Activated CD8-positive, alpha-beta T cell treated with anti-CD3 and anti-CD28 coated beads, Interleukin-2, amount 10 ng/mL, durations not matched to agents 7 days and 5 days (primary cell): ENCODE results near the gene GSPT2. TPM values are rescaled to one million over a fixed set of nuclear protein-coding genes. Genes with fewer than 3 reads are reported as not detected.
"Not testable (repeated sequence)": the region's sequence is repeated elsewhere in the genome, so short reads cannot be mapped to it uniquely, and the experiment has no call there.

Experiments
- ATAC-seq: fragments of 150-1000 bp; cut with Tn5 transposase; one replicate; pipeline ENCODE4 v1.10.0; 2021; ENCODE audit warnings: moderate library complexity
- CTCF ChIA-PET: fragments of 350-600 bp; sonication (Branson Sonifier 250); formaldehyde crosslinking; loops from one replicate; lab custom pipeline; 2021; ENCODE audit warnings: antibody characterized with exemption; lab: Charles Lee
- POLR2A ChIA-PET: fragments of 350-600 bp; sonication (Branson Sonifier 250); formaldehyde crosslinking; loops from one replicate; lab custom pipeline; 2021; ENCODE audit warnings: antibody characterized with exemption; lab: Charles Lee
- DNase-seq: peaks from one replicate; pipeline ENCODE4 v3.0.0-alpha.2; 2020
- H3K27ac Mint-ChIP-seq: one replicate; pipeline ENCODE4 v1.8.0; 2021; ENCODE audit warnings: mild to moderate bottlenecking, mixed read lengths
- H3K27me3 Mint-ChIP-seq: one replicate; pipeline ENCODE4 v1.8.0; 2021; ENCODE audit warnings: low read depth, mixed read lengths
- H3K36me3 Mint-ChIP-seq: one replicate; pipeline ENCODE4 v1.8.0; 2021; ENCODE audit warnings: low read depth, mixed read lengths
- H3K4me1 Mint-ChIP-seq: one replicate; pipeline ENCODE4 v1.8.0; 2021; ENCODE audit warnings: low read depth, mixed read lengths
- H3K4me3 Mint-ChIP-seq: one replicate; pipeline ENCODE4 v1.8.0; 2021; ENCODE audit warnings: mild to moderate bottlenecking, mixed read lengths
- H3K9me3 Mint-ChIP-seq: one replicate; pipeline ENCODE4 v1.8.0; 2022; ENCODE audit warnings: mixed read lengths; ENCODE audit not compliant: insufficient read depth
- total RNA-seq, 2 experiments: library from RNA; stranded (reverse); gene quantifications; one replicate each; pipeline ENCODE4 v1.2.3, GENCODE V29; 2021

GSPT2 gene
- total RNA-seq = 10 to 100 TPM; 11.9 to 13.3 TPM

GRCh38 chrX:51743179-51743957, at the start of gene GSPT2:
TSS of gene GSPT2 (plus strand) at chrX:51743442. CDS start at chrX:51743627, 185 bp downstream.
- ChIA-PET CTCF (no interaction called here), POLR2A (no interaction called here)
- Mint-ChIP-seq H3K27ac (peak within 1 kb of the TSS; percentile 90), H3K27me3 (no peaks in the 10 kb centered on the region), H3K36me3 (peaks cover 35% of the 10 kb centered on the region), H3K9me3 (peaks cover 6% of the 10 kb centered on the region), H3K4me1 (peaks cover 23% of the 10 kb centered on the region), H3K4me3 (peak within 1 kb of the TSS; percentile 87)
- ATAC-seq = peak; percentile 94
- DNase-seq = peak; percentile 80

- Mint-ChIP-seq H3K9me3 (no peaks in the 10 kb centered on the region), H3K36me3 (no peaks in the 10 kb centered on the region), H3K27ac (no peak overlapping the region), H3K4me3 (no peak overlapping the region), H3K4me1 (no peaks in the 10 kb centered on the region), H3K27me3 (peaks cover 2% of the 10 kb centered on the region)
- ChIA-PET POLR2A (no interaction called here), CTCF (no interaction called here)
- no peak for DNase-seq
- no peak for ATAC-seq
Observed at GRCh38 chrX:51694254-51694653, 49.0 kb upstream of the GSPT2 start.

GRCh38 chrX:51697397-51697796, 45.8 kb upstream of the GSPT2 start:
- CTCF ChIA-PET = no interaction called here
- POLR2A ChIA-PET = no interaction called here
- Mint-ChIP-seq H3K27me3 (peaks cover 2% of the 10 kb centered on the region), H3K9me3 (no peaks in the 10 kb centered on the region), H3K27ac (no peak overlapping the region), H3K4me1 (no peaks in the 10 kb centered on the region), H3K36me3 (no peaks in the 10 kb centered on the region), H3K4me3 (no peak overlapping the region)
- DNase-seq = no peak
- ATAC-seq = no peak

- CTCF ChIA-PET, H3K9me3 Mint-ChIP-seq, H3K27ac Mint-ChIP-seq, H3K27me3 Mint-ChIP-seq, H3K4me3 Mint-ChIP-seq, H3K4me1 Mint-ChIP-seq, DNase-seq, H3K36me3 Mint-ChIP-seq, POLR2A ChIA-PET: not testable (repeated sequence)
- peak; percentile 33 for ATAC-seq
Observed at GRCh38 chrX:51710277-51711164, 32.7 kb upstream of the GSPT2 start, which contains the start of gene CENPVL1. TSS of gene CENPVL1 (plus strand) at chrX:51710512. CDS start at chrX:51710512, 0 bp downstream.

GRCh38 chrX:51712943-51713647, 30.1 kb upstream of the GSPT2 start:
- H3K36me3 Mint-ChIP-seq, H3K4me3 Mint-ChIP-seq, H3K27ac Mint-ChIP-seq, CTCF ChIA-PET, DNase-seq, H3K27me3 Mint-ChIP-seq, ATAC-seq, H3K9me3 Mint-ChIP-seq, H3K4me1 Mint-ChIP-seq, POLR2A ChIA-PET: not testable (repeated sequence)

- Mint-ChIP-seq H3K36me3 (no peaks in the 10 kb centered on the region), H3K27me3 (no peaks in the 10 kb centered on the region), H3K4me1 (no peaks in the 10 kb centered on the region), H3K4me3 (no peak overlapping the region), H3K27ac (no peak overlapping the region), H3K9me3 (no peaks in the 10 kb centered on the region)
- CTCF ChIA-PET = no interaction called here
- POLR2A ChIA-PET = no interaction called here
- DNase-seq (no peak), ATAC-seq (no peak)
Observed at GRCh38 chrX:51728202-51728601, 15.0 kb upstream of the GSPT2 start.

- H3K9me3 Mint-ChIP-seq = no peaks in the 10 kb centered on the region
- POLR2A ChIA-PET = no interaction called here
Observed at GRCh38 chrX:51737091-51737490, 6.2 kb upstream of the GSPT2 start.

GRCh38 chrX:51742586-51742985, 656 bp upstream of the GSPT2 start:
- no peak overlapping the region for H3K27ac Mint-ChIP-seq
- DNase-seq = no peak
- peaks cover 23% of the 10 kb centered on the region for H3K4me1 Mint-ChIP-seq
- H3K36me3 Mint-ChIP-seq = peaks cover 31% of the 10 kb centered on the region
- peaks cover 6% of the 10 kb centered on the region for H3K9me3 Mint-ChIP-seq
- no peaks in the 10 kb centered on the region for H3K27me3 Mint-ChIP-seq
- CTCF ChIA-PET = no interaction called here
- POLR2A ChIA-PET = no interaction called here
- no peak overlapping the region for H3K4me3 Mint-ChIP-seq
- ATAC-seq = no peak

More at GRCh38 chrX:51737091-51737490, 6.2 kb upstream of the GSPT2 start:
- no peak for DNase-seq
- ATAC-seq = no peak
- Mint-ChIP-seq H3K36me3 (no peaks in the 10 kb centered on the region), H3K4me1 (no peaks in the 10 kb centered on the region), H3K4me3 (no peak overlapping the region), H3K27ac (no peak overlapping the region), H3K27me3 (peaks cover 12% of the 10 kb centered on the region)
- CTCF ChIA-PET = no interaction called here

- no peak for ATAC-seq
- no peaks in the 10 kb centered on the region for H3K27me3 Mint-ChIP-seq
- no peak overlapping the region for H3K4me3 Mint-ChIP-seq
- no peak for DNase-seq
- peaks cover 6% of the 10 kb centered on the region for H3K9me3 Mint-ChIP-seq
- CTCF ChIA-PET = no interaction called here
- no peak overlapping the region for H3K27ac Mint-ChIP-seq
- H3K4me1 Mint-ChIP-seq = peaks cover 23% of the 10 kb centered on the region
- POLR2A ChIA-PET = no interaction called here
- peaks cover 35% of the 10 kb centered on the region for H3K36me3 Mint-ChIP-seq
Observed at GRCh38 chrX:51747671-51748070, 4.4 kb downstream of the GSPT2 start.

- H3K27ac Mint-ChIP-seq = no peak overlapping the region
- DNase-seq = no peak
- no peak overlapping the region for H3K4me3 Mint-ChIP-seq
- peaks cover 4% of the 10 kb centered on the region for H3K27me3 Mint-ChIP-seq
- POLR2A ChIA-PET = no interaction called here
- no peaks in the 10 kb centered on the region for H3K36me3 Mint-ChIP-seq
- no peaks in the 10 kb centered on the region for H3K9me3 Mint-ChIP-seq
- no peak for ATAC-seq
- H3K4me1 Mint-ChIP-seq = no peaks in the 10 kb centered on the region
- CTCF ChIA-PET = no interaction called here
Observed at GRCh38 chrX:51759055-51759839, 16.0 kb downstream of the GSPT2 start.

GRCh38 chrX:51760657-51761056, 17.4 kb downstream of the GSPT2 start:
- CTCF ChIA-PET = no interaction called here
- Mint-ChIP-seq H3K9me3 (no peaks in the 10 kb centered on the region), H3K4me3 (no peak overlapping the region), H3K4me1 (no peaks in the 10 kb centered on the region), H3K27ac (no peak overlapping the region), H3K27me3 (peaks cover 2% of the 10 kb centered on the region), H3K36me3 (no peaks in the 10 kb centered on the region)
- POLR2A ChIA-PET = no interaction called here
- DNase-seq = no peak
- ATAC-seq = no peak
